Karpas-422 (cell line): ENCODE results near the gene STAT5B. TPM values are rescaled to one million over a fixed set of nuclear protein-coding genes. Genes with fewer than 3 reads are reported as not detected.

Source experiments
- DNase-seq: peaks from one replicate; pipeline ENCODE4 v3.0.0-alpha.2; 2015
- H2AFZ ChIP-seq: fragments of 200-600 bp; sonication (generic); 2 replicates; pipeline ENCODE4 v1.6.1; 2014; ENCODE audit warnings: antibody characterized with exemption, low read length, mixed read lengths
- H3K27ac ChIP-seq: fragments of 200-600 bp; sonication (generic); 2 replicates; pipeline ENCODE4 v1.5.1; 2014; ENCODE audit warnings: mild to moderate bottlenecking, low read length, moderate library complexity
- H3K27me3 ChIP-seq: fragments of 200-600 bp; sonication (generic); 2 replicates; pipeline ENCODE4 v1.6.1; 2014; ENCODE audit warnings: low read length, mixed read lengths
- H3K36me3 ChIP-seq: fragments of 200-600 bp; sonication (generic); 2 replicates; pipeline ENCODE4 v1.6.1; 2014; ENCODE audit warnings: low read length, mixed read lengths; ENCODE audit not compliant: insufficient read depth
- H3K4me1 ChIP-seq: fragments of 200-600 bp; sonication (generic); 2 replicates; pipeline ENCODE4 v1.6.1; 2014; ENCODE audit warnings: mild to moderate bottlenecking, low read length, mixed read lengths
- H3K4me2 ChIP-seq: fragments of 200-600 bp; sonication (generic); 2 replicates; pipeline ENCODE4 v1.6.1; 2014; ENCODE audit warnings: low read length, low read depth, mild to moderate bottlenecking; ENCODE audit not compliant: poor library complexity, severe bottlenecking
- H3K4me3 ChIP-seq: fragments of 200-600 bp; sonication (generic); 2 replicates; pipeline ENCODE4 v1.5.1; 2014; ENCODE audit warnings: mild to moderate bottlenecking, antibody characterized with exemption, low read length, mixed read lengths
- H3K79me2 ChIP-seq: fragments of 200-600 bp; sonication (generic); 2 replicates; pipeline ENCODE4 v1.6.1; 2014; ENCODE audit warnings: mild to moderate bottlenecking, low read length, mixed read lengths
- H3K9ac ChIP-seq: fragments of 200-600 bp; sonication (generic); 2 replicates; pipeline ENCODE4 v1.6.0; 2014; ENCODE audit warnings: low read length
- H3K9me2 ChIP-seq: fragments of 200-600 bp; sonication (generic), shearing (Covaris generic); replicated peaks from 2 replicates; pipeline ENCODE4 v1.6.0; 2014; ENCODE audit warnings: mild to moderate bottlenecking, low read length, moderate library complexity; ENCODE audit not compliant: insufficient read depth
- H3K9me3 ChIP-seq: fragments of 300-700, 200-600 bp; sonication (generic); 2 replicates; pipeline ENCODE4 v1.6.1; 2014; ENCODE audit warnings: low read length, mixed read lengths
- H4K20me1 ChIP-seq: fragments of 200-600 bp; sonication (generic); 2 replicates; pipeline ENCODE4 v1.6.1; 2014; ENCODE audit warnings: mild to moderate bottlenecking, antibody characterized with exemption, low read length, low read depth; ENCODE audit not compliant: insufficient read depth
- total RNA-seq: library from RNA; depleted of rRNA; stranded (reverse); fragments of >200 nt; shearing (Covaris generic); gene quantifications from 2 replicates; pipeline ENCODE4 v1.2.3, GENCODE V29; 2014; ENCODE audit warnings: low replicate concordance

The STAT5B gene
- total RNA-seq, 1 experiment from 2014 or later, result 110 TPM

GRCh38 chr17:42260318-42260717, 15.9 kb downstream of the STAT5B start:
- H3K9me3 ChIP-seq, result no peaks in the 10 kb centered on the region
- H3K79me2 ChIP-seq, result peaks cover 72% of the 10 kb centered on the region
- H3K4me2 ChIP-seq, result peak overlapping the region; percentile 56

GRCh38 chr17:42255445-42255844, 20.7 kb downstream of the STAT5B start:
- Histone ChIP-seq H3K27me3 (no peaks in the 10 kb centered on the region), H2AFZ (no peak overlapping the region), H3K9me2 (no peaks in the 10 kb centered on the region), H3K4me2 (peak overlapping the region; percentile 82), H3K36me3 (no peaks in the 10 kb centered on the region), H3K4me1 (peaks cover 97% of the 10 kb centered on the region), H3K9me3 (no peaks in the 10 kb centered on the region), H3K9ac (peak overlapping the region; percentile 60), H3K27ac (peak overlapping the region; percentile 97), H3K79me2 (peaks cover 92% of the 10 kb centered on the region), H3K4me3 (peak overlapping the region; percentile 59), H4K20me1 (no peaks in the 10 kb centered on the region)
- DNase-seq, result no peak

More at GRCh38 chr17:42260318-42260717, 15.9 kb downstream of the STAT5B start:
- Histone ChIP-seq H2AFZ (no peak overlapping the region), H3K4me1 (peaks cover 77% of the 10 kb centered on the region), H3K9me2 (no peaks in the 10 kb centered on the region), H3K4me3 (no peak overlapping the region), H3K36me3 (0 out of 2 replicates have a peak, but pooled peaks cover 3% of the 10 kb centered on the region), H3K27me3 (no peaks in the 10 kb centered on the region), H3K27ac (peak overlapping the region; percentile 97), H4K20me1 (no peaks in the 10 kb centered on the region), H3K9ac (peak overlapping the region; percentile 20; the same call in 1 of the 2 replicates)
- DNase-seq, result peak; percentile 40

DNA sequence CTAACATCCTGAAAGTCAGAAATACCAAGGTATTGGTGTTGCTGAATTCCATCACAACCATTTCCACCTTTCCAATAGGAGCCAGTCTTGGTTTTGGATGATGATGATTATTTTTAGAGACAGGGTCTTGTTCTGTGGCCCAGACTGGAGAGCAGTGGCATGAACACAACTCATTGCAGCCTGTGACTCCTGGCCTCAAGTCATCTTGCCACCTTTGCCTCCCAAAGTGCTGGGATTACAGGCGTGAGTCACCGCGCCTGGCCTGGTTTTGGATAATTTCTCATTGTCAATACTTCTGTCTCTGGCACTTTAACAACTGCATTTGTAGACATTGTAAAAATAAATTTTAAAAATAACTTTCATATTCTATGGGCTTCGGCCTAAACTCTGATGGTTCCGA, 22.6 kb downstream of the STAT5B start:
- Histone ChIP-seq H3K27ac (peak overlapping the region; percentile 97), H3K36me3 (no peaks in the 10 kb centered on the region), H2AFZ (no peak overlapping the region), H3K4me3 (no peak overlapping the region), H3K9ac (0 out of 2 replicates have a peak overlapping the region, but pooled peaks have one; percentile 18), H3K27me3 (no peaks in the 10 kb centered on the region), H3K4me2 (peak overlapping the region; percentile 31), H4K20me1 (no peaks in the 10 kb centered on the region), H3K4me1 (peaks cover 97% of the 10 kb centered on the region), H3K79me2 (peaks cover 92% of the 10 kb centered on the region), H3K9me3 (no peaks in the 10 kb centered on the region), H3K9me2 (no peaks in the 10 kb centered on the region)
- DNase-seq, result no peak

GRCh38 chr17:42252597-42253550, 23.3 kb downstream of the STAT5B start:
- H3K9ac ChIP-seq, result peak overlapping the region; percentile 18; the same call in 1 of the 2 replicates
- H3K4me2 ChIP-seq, result peak overlapping the region; percentile 31

GRCh38 chr17:42251115-42251514, 25.1 kb downstream of the STAT5B start:
- peaks cover 94% of the 10 kb centered on the region for H3K79me2 ChIP-seq
- peak overlapping the region; percentile 91 for H3K27ac ChIP-seq
- peak; percentile 39 for DNase-seq
- no peaks in the 10 kb centered on the region for H3K9me2 ChIP-seq
- H3K9ac ChIP-seq, result no peak overlapping the region
- no peaks in the 10 kb centered on the region for H3K36me3 ChIP-seq
- no peaks in the 10 kb centered on the region for H3K27me3 ChIP-seq
- peak overlapping the region; percentile 30 for H3K4me2 ChIP-seq
- H3K4me1 ChIP-seq, result peaks cover 94% of the 10 kb centered on the region
- H2AFZ ChIP-seq, result no peak overlapping the region
- no peak overlapping the region for H3K4me3 ChIP-seq
- no peaks in the 10 kb centered on the region for H4K20me1 ChIP-seq
- no peaks in the 10 kb centered on the region for H3K9me3 ChIP-seq

More at GRCh38 chr17:42252597-42253550, 23.3 kb downstream of the STAT5B start:
- Histone ChIP-seq H3K4me3 (no peak overlapping the region), H3K36me3 (no peaks in the 10 kb centered on the region), H3K27me3 (no peaks in the 10 kb centered on the region), H3K27ac (peak overlapping the region; percentile 97), H3K4me1 (peaks cover 97% of the 10 kb centered on the region), H3K79me2 (peaks cover 92% of the 10 kb centered on the region), H3K9me3 (no peaks in the 10 kb centered on the region), H2AFZ (no peak overlapping the region), H3K9me2 (no peaks in the 10 kb centered on the region), H4K20me1 (no peaks in the 10 kb centered on the region)
- peak; percentile 39 for DNase-seq

DNA sequence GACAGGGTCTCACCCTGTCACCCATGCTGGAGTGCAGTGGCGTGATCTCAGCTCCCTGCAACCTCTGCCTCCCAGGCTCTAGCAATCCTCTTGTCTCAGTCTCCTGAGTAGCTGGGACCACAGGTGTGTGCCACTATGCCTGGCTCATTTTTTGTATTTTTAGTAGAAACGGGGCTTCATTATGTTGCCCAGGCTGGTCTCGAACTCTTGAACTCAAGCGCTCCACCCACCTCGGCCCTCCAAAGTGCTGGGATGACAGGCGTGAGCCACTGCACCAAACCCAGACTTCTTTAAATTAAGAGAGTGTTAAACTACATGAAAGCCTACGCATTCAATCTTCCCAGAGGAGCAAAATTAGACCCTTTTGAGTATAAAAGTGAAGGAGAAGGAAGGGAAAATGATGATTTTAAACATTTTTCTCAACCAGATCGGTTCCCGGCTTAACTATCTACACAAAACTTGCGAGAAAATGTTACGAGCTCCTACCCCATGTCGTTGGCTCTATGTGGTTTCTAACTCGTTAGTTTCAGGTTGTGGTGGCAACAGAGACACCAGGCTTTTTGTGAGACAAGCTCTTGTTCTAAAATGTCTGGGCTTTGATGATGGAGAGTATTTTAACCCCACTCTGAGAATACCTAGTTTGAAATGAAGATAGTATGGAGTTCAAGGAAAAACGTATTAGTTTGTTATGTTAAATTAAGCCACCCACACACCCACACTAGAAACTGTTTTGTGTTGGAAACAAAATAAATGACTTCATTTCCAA, 26.3 kb downstream of the STAT5B start:
- Histone ChIP-seq H3K4me1 (peaks cover 81% of the 10 kb centered on the region), H3K4me3 (peak overlapping the region; percentile 63), H3K9me2 (no peaks in the 10 kb centered on the region), H3K27ac (peak overlapping the region; percentile 91), H3K4me2 (peak overlapping the region; percentile 76), H2AFZ (no peak overlapping the region), H4K20me1 (no peaks in the 10 kb centered on the region), H3K79me2 (peaks cover 93% of the 10 kb centered on the region), H3K9me3 (no peaks in the 10 kb centered on the region), H3K9ac (peak overlapping the region; percentile 61), H3K27me3 (no peaks in the 10 kb centered on the region), H3K36me3 (no peaks in the 10 kb centered on the region)
- no peak for DNase-seq

GRCh38 chr17:42248351-42249179, 27.6 kb downstream of the STAT5B start:
- Histone ChIP-seq H2AFZ (no peak overlapping the region), H3K4me1 (peaks cover 68% of the 10 kb centered on the region), H3K9me2 (no peaks in the 10 kb centered on the region), H3K27me3 (no peaks in the 10 kb centered on the region), H3K9ac (peak overlapping the region; percentile 61), H3K27ac (peak overlapping the region; percentile 91), H3K79me2 (peaks cover 93% of the 10 kb centered on the region), H3K4me3 (peak overlapping the region; percentile 63), H3K4me2 (peak overlapping the region; percentile 76), H4K20me1 (no peaks in the 10 kb centered on the region), H3K9me3 (no peaks in the 10 kb centered on the region), H3K36me3 (no peaks in the 10 kb centered on the region)
- DNase-seq, result peak; percentile 94
